Measurements from ENCODE around the gene CIAPIN1. TPM values are rescaled to one million over a fixed set of nuclear protein-coding genes. Genes with fewer than 3 reads are reported as not detected.

CIAPIN1 gene
- total RNA-seq, 1 experiment from 2014 or later = 68.5 TPM

GRCh38 chr16:57382535-57383275, 64.5 kb downstream of the CIAPIN1 start:
- POLR2A ChIA-PET = interaction anchor here (0.9 kb wide), 1 partner anchor 35 kb away, joined by 3 read pairs; no protein-coding TSS in a partner anchor
- CTCF ChIA-PET = interaction anchor here (0.6 kb wide), 1 partner anchor 398 kb away, joined by 3 read pairs; no protein-coding TSS in a partner anchor

More at GRCh38 chr16:57382535-57383275, 64.5 kb downstream of the CIAPIN1 start:
- Histone ChIP-seq H2AFZ (ENCODE audit: low read depth, low read length, poor library complexity, severe bottlenecking) (no peak overlapping the region), H3K27me3 (ENCODE audit: insufficient read depth, low read length) (no peaks in the 10 kb centered on the region), H3K9me3 (ENCODE audit: control insufficient read depth in 1 of 2, insufficient read depth in 1 of 2, low read depth in 1 of 2, low read length in 2 of 2) (no peaks in the 10 kb centered on the region), H3K9me2 (ENCODE audit: insufficient read depth) (no peaks in the 10 kb centered on the region), H3K4me3 (replicated peaks in 1 of 2; ENCODE audit: low read depth in 1 of 2, low read length in 2 of 2) (no peak overlapping the region), H3K4me2 (ENCODE audit: low read length) (no peak overlapping the region), H3K79me2 (ENCODE audit: insufficient read depth, low read length) (no peaks in the 10 kb centered on the region), H4K20me1 (ENCODE audit: insufficient read depth) (no peaks in the 10 kb centered on the region), H3K27ac (ENCODE audit: low read depth, low read length) (no peak overlapping the region), H3K9ac (ENCODE audit: low read length) (no peak overlapping the region), H3K4me1 (ENCODE audit: control insufficient read depth in 1 of 2, insufficient read depth in 2 of 2, low read length in 2 of 2) (peaks cover under 1 to 25% of the 10 kb centered on the region in 2 experiments; a peak in 3 of 4 replicates), H3K36me3 (ENCODE audit: control insufficient read depth in 1 of 2, insufficient read depth in 2 of 2, low read length in 2 of 2) (no peaks in the 10 kb centered on the region)
- RAD21 ChIA-PET (ENCODE audit: low non-redundant PET in 1 of 2, low total read pairs in 2 of 2, uncharacterized antibody in 2 of 2, unreplicated experiment in 2 of 2) = no interaction called here
- DNase-seq (ENCODE audit: low read depth, low spot score) (no peak), ATAC-seq (peak; percentile 62; the same call in 1 of the 2 replicates)
- BruUV-seq (replicated peaks) = no TSS peak
- TF ChIP-seq ZBTB33 (IDR thresholded peaks at IDR 0.05; ENCODE audit: extremely low read depth, insufficient replicate concordance, low read length) (no peak), CTCF (IDR thresholded peaks at IDR 0.05 in 2 of 3, conservative IDR thresholded peaks at IDR 0.05 in 1 of 3; ENCODE audit: borderline replicate concordance in 1 of 3, insufficient read depth in 1 of 3, low read depth in 2 of 3, low read length in 2 of 3) (peak; percentile 9 to 21 (median 21); a peak in 2 of 6 replicates), JUND (IDR thresholded peaks at IDR 0.05) (no peak), TCF7L2 (IDR thresholded peaks at IDR 0.05; ENCODE audit: borderline replicate concordance, extremely low read depth, insufficient read depth, insufficient read length) (no peak), CBX3 (IDR thresholded peaks at IDR 0.05; ENCODE audit: low read depth) (no peak), ELF1 (IDR thresholded peaks at IDR 0.05; ENCODE audit: borderline replicate concordance, low read depth) (no peak)
- intact Hi-C loops (cut with micrococcal nuclease) = no loop called here
